Colon (tissue), 2 donors: Measurements from ENCODE around the gene LDLRAP1.
A peak's percentile ranks its signal among the peaks of the same experiment; 100 is the strongest.
"Not testable (repeated sequence)": the region's sequence is repeated elsewhere in the genome, so short reads cannot be mapped to it uniquely, and the experiment has no call there.

Source experiments
- FAIRE-seq: peaks from 2 replicates; lab custom pipeline; 2012; peaks lifted over from hg19 to GRCh38; lab: Jason Lieb, UNC
- donor health status: control.
- donor health status: control.

Gene LDLRAP1

GRCh38 chr1:25577134-25577920 lies 33.9 kb downstream of the LDLRAP1 start:
- FAIRE-seq: no peak

GRCh38 chr1:25579292-25580252 lies 36.2 kb downstream of the LDLRAP1 start:
- FAIRE-seq: no peak

GRCh38 chr1:25580927-25581326 lies 37.5 kb downstream of the LDLRAP1 start:
- FAIRE-seq: no peak

GRCh38 chr1:25581764-25582163 lies 38.4 kb downstream of the LDLRAP1 start:
- no peak for FAIRE-seq

- FAIRE-seq: no peak
Observed at GRCh38 chr1:25583519-25584370, 40.3 kb downstream of the LDLRAP1 start.

- no peak for FAIRE-seq
Observed at GRCh38 chr1:25586181-25586588, 42.8 kb downstream of the LDLRAP1 start.

- FAIRE-seq: no peak
Observed at GRCh38 chr1:25587290-25587689, 43.9 kb downstream of the LDLRAP1 start.

- FAIRE-seq: not testable (repeated sequence)
Observed at GRCh38 chr1:25588224-25588623, 44.8 kb downstream of the LDLRAP1 start.

GRCh38 chr1:25588786-25589185 lies 45.4 kb downstream of the LDLRAP1 start:
- FAIRE-seq: not testable (repeated sequence)

GRCh38 chr1:25590096-25590824 lies 46.9 kb downstream of the LDLRAP1 start:
- no peak for FAIRE-seq

GRCh38 chr1:25593861-25594260 lies 50.5 kb downstream of the LDLRAP1 start:
- FAIRE-seq: no peak

- no peak for FAIRE-seq
Observed at GRCh38 chr1:25594971-25595370, 51.6 kb downstream of the LDLRAP1 start.

GRCh38 chr1:25596641-25597040 lies 53.2 kb downstream of the LDLRAP1 start:
- not testable (repeated sequence) for FAIRE-seq

GRCh38 chr1:25598879-25599278 lies 55.5 kb downstream of the LDLRAP1 start:
- FAIRE-seq: no peak

- no peak for FAIRE-seq
Observed at GRCh38 chr1:25599969-25600610, 56.7 kb downstream of the LDLRAP1 start.

GRCh38 chr1:25600971-25601699 lies 57.7 kb downstream of the LDLRAP1 start:
- not testable (repeated sequence) for FAIRE-seq

- not testable (repeated sequence) for FAIRE-seq
Observed at GRCh38 chr1:25603779-25604538, 60.6 kb downstream of the LDLRAP1 start.

GRCh38 chr1:25607123-25607522 lies 63.7 kb downstream of the LDLRAP1 start:
- FAIRE-seq: no peak

- peak; percentile 61 for FAIRE-seq
Observed at GRCh38 chr1:25608488-25609178, 65.2 kb downstream of the LDLRAP1 start.
